ENCODE measurements around the gene PNLIPRP1.

- TF ChIP-seq CTCF (conservative IDR thresholded peaks at IDR 0.05) = no peak
- TF ChIP-seq EZH2 (IDR thresholded peaks at IDR 0.05; ENCODE audit: low read depth) = no peak
Observed at GRCh38 chr10:116574797-116575196, 16.0 kb upstream of the PNLIPRP1 start.
